Kasumi-1 (cell line): Measurements from ENCODE around the gene BRPF3.

ENCODE experiments used
- DNase-seq, 2 experiments: peaks; one replicate each; lab custom pipeline; 2025; lab: John Stamatoyannopoulos, UW

Gene BRPF3

DNA sequence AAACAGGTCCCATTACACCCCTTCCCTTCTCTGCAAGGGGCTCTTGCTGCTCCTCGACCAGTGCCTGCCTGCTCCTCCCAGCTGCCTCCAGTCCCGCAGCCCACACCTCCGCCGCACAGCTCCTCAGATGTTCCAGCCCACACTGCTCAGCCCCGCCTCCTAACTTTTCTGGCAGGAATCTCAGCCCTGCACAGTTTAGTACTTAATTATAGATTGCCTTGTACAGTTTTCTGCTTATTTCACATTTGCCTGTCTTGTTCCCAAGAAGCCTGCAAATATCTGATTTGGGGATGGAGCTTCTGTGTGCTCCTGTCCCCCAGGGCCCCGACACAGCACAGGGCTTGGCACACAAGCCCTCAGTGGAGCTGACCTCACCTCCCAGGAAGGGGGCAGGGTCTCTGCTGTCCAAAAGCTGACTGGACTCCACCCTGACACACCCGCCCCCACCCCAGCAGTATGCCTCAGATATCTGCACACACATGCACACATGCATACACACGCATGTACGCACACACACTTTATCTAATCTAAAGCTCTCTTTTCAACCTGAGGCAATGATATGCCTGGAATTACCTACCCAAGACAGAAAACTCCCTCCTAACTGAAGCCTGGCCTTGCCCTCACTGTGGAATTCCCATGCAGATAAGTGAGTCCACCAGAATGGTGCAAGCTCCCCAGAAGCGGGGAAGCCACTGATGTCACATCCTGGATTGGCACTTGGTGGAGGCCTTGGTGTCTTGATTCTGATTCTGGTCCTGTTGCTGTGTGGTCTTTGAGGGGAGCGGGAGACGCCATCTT is 72.1 kb downstream of the BRPF3 start:
- DNase-seq: no peak

- no peak for DNase-seq
Observed at GRCh38 chr6:36269834-36270705, 73.5 kb downstream of the BRPF3 start, which contains the start of gene PNPLA1. Gene PNPLA1, plus strand, starts transcription at chr6:36270060. Its CDS starts 400 bp downstream, at chr6:36270460.

DNA sequence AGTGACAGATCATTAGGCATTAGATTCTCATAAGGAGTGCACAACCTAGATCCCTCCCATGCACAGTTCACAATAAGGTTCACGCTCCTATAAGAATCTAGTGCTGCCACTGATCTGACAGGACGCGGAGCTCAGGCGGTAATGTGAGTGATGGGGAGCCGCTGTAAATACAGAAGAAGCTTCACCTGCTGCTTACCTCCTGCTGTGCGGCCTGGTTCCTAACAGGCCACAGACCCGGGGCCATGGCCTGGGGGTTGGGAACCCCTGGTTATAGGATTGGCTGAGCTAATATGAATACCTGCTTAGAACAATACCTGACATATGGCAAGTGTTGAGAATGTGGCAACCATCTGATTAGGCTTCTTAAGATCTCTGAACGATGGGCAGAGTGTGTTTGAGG is 75.7 kb downstream of the BRPF3 start:
- no peak for DNase-seq

- DNase-seq: no peak
Observed at GRCh38 chr6:36273067-36273466, 76.5 kb downstream of the BRPF3 start.

- DNase-seq: no peak
Observed at GRCh38 chr6:36273802-36274514, 77.4 kb downstream of the BRPF3 start.

DNA sequence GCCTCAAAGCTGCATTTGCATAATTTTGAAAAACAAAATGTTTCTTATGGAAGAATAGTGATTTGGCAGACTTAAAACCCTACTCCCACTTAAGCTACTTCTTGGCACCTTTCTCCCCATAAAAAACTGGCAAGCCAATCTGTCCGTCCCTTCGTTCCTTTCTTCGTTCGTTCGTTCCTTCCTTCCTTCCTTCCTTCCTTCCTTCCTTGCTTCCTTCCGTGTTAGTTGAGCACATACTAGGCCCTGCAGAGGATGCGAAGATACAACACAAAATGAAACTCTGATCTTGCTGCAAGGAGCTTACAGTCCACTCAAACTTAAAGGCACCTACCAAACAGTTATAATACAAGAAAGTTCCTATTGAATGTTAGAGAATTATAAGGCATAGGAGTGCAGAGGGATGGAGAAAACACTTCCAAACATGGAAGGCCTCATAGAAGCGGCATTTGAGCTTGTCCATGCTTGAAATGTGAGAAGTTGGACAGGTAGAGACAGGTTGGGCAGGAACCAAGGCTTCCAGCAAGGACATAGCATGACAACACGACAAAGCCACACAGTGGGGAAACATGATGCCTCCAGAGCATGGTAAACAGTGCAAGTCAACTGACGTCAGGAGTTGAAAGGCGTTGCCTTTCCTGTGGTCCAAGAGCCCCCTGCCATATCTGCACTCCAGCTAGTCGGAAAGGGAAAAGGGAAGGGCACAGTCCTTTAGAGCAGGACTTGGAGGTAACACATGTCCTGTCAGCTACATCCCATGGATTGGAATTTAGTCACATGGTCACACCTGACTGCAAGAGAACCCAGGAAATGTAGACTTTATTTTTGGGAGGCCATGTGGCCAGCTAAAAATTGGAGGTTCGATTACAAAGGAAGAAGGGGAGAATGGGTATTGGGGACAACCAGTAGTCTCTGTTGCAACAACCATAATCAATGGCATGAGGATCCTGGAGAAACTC is 80.3 kb downstream of the BRPF3 start:
- DNase-seq: no peak

DNA sequence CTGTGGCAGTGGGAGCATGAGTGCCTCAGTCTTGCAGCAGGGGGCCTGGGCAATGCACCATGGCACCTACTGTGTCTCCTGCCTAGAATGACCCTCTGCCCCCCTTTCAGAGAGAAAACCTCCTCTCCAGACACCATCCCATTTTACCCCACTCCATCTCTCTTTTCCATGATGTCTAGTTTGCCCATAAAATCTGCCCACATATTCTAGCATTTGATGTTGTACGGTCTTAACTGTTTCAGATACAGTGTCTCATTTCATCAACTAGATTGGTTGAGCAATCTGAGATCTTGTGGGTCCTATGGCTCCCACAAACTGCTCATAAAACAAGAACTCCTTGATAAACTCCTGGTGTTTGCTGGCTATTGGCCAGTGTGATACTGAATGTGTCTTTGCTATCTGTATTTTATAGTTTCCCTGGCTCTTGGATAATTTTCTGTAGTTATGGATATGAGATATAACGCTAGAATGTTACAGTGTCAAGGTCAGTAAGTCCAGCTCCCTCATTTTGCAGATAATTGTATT is 81.5 kb downstream of the BRPF3 start:
- no peak for DNase-seq

DNA sequence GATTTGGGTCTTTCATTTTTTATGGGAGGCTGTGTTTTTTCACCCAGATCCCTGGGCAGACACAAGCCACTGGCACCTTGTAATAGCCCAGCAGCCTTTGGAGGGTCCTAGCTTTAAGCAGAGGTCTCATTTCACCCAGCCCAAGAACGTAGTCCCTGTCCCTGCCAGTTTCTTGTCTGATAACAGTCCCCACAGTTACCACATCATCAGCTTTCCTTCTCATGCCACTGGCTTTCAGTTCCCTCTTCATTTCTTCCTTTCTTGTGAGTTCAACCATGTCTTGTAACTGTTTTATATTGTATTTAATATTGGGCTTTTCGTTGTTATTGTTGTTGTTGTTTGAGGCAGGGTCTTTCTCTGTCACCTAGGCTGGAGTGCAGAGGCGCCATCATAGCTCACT is 83.9 kb downstream of the BRPF3 start:
- no peak for DNase-seq

- DNase-seq: no peak
Observed at GRCh38 chr6:36280983-36281382, 84.4 kb downstream of the BRPF3 start.
